Tibial artery (tissue), 4 donors: ENCODE results near the gene ANKRD40CL.

Experiments
- DNase-seq, 2 donors: peaks; one replicate each; pipeline ENCODE4 v3.0.0-alpha.2; 2019
- H3K27ac ChIP-seq, 2 donors: fragments of 200-600 bp; sonication (generic) in 1 of 2; 1 replicate in 1 of 2; 2 replicates in 1 of 2; pipeline ENCODE4 v1.5.1; 2018 to 2019; ENCODE audit warnings: mild to moderate bottlenecking in 1 of 2
- H3K27me3 ChIP-seq, 2 donors: fragments of 200-600 bp; sonication (generic) in 1 of 2; one replicate each; pipeline versions ENCODE4 v1.5.1 to v1.6.0; 2016 to 2019
- H3K36me3 ChIP-seq, 3 donors: fragments of 200-600 bp; sonication (generic) in 2 of 3; one replicate each; pipeline ENCODE4 v1.5.1; 2016 to 2019; ENCODE audit warnings: mild to moderate bottlenecking in 2 of 3
- H3K4me1 ChIP-seq, 4 donors: fragments of 200-600 bp; sonication (generic) in 2 of 4; 1 replicate in 3 of 4; 2 replicates in 1 of 4; pipeline ENCODE4 v1.5.1; 2016 to 2019
- H3K4me3 ChIP-seq, 2 donors: fragments of 200-600 bp; sonication (generic) in 1 of 2; 1 replicate in 1 of 2; 2 replicates in 1 of 2; pipeline ENCODE4 v1.5.1; 2018 to 2019; ENCODE audit warnings: mild to moderate bottlenecking in 2 of 2
- H3K9me3 ChIP-seq, 3 donors: fragments of 200-600 bp; sonication (generic) in 1 of 3; one replicate each; pipeline ENCODE4 v1.5.1; 2016 to 2019
- intact Hi-C: fragments of 100-400 bp; cut with DNase I; formaldehyde crosslinking; loops from one replicate; pipeline ENCODE4 v1.15.0; 2023; ENCODE audit warnings: low total_unique reads
- TF ChIP-seq, protein P1 (sequence below), 2 experiments: fragments of 200-600 bp in 1 of 2; fragments of 450-650 bp in 1 of 2; IDR thresholded peaks; one replicate each; pipeline ENCODE4 v1.5.1; 2017 to 2019; ENCODE audit warnings: antibody characterized with exemption in 2 of 2, mild to moderate bottlenecking in 1 of 2, moderate library complexity in 1 of 2

ANKRD40CL gene

GRCh38 chr17:50771991-50772785 is 4.9 kb upstream of the ANKRD40CL start:
- no peak overlapping the region for H3K27ac ChIP-seq
- intact Hi-C loops, result no loop called here
- H3K27me3 ChIP-seq, result no peaks in the 10 kb centered on the region
- no peaks in the 10 kb centered on the region for H3K36me3 ChIP-seq
- H3K9me3 ChIP-seq, result no peaks in the 10 kb centered on the region
- TF ChIP-seq, protein P1, sequence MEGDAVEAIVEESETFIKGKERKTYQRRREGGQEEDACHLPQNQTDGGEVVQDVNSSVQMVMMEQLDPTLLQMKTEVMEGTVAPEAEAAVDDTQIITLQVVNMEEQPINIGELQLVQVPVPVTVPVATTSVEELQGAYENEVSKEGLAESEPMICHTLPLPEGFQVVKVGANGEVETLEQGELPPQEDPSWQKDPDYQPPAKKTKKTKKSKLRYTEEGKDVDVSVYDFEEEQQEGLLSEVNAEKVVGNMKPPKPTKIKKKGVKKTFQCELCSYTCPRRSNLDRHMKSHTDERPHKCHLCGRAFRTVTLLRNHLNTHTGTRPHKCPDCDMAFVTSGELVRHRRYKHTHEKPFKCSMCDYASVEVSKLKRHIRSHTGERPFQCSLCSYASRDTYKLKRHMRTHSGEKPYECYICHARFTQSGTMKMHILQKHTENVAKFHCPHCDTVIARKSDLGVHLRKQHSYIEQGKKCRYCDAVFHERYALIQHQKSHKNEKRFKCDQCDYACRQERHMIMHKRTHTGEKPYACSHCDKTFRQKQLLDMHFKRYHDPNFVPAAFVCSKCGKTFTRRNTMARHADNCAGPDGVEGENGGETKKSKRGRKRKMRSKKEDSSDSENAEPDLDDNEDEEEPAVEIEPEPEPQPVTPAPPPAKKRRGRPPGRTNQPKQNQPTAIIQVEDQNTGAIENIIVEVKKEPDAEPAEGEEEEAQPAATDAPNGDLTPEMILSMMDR (IDR thresholded peaks at IDR 0.05), result no peak
- no peaks in the 10 kb centered on the region for H3K4me1 ChIP-seq
- peak in 1 of 2 donors; percentile 19 for DNase-seq
- no peak overlapping the region for H3K4me3 ChIP-seq

- TF ChIP-seq, protein P1 (IDR thresholded peaks at IDR 0.05), result no peak
- H3K36me3 ChIP-seq, result no peaks in the 10 kb centered on the region
- H3K4me3 ChIP-seq, result no peak overlapping the region
- no peaks in the 10 kb centered on the region for H3K9me3 ChIP-seq
- no peak for DNase-seq
- no peaks in the 10 kb centered on the region for H3K27me3 ChIP-seq
- H3K27ac ChIP-seq, result no peak overlapping the region
- peaks cover 0 to 8% (median 6%) of the 10 kb centered on the region in 4 donors for H3K4me1 ChIP-seq
- intact Hi-C loops, result no loop called here
Observed at GRCh38 chr17:50770346-50770745, 3.0 kb upstream of the ANKRD40CL start.

DNA sequence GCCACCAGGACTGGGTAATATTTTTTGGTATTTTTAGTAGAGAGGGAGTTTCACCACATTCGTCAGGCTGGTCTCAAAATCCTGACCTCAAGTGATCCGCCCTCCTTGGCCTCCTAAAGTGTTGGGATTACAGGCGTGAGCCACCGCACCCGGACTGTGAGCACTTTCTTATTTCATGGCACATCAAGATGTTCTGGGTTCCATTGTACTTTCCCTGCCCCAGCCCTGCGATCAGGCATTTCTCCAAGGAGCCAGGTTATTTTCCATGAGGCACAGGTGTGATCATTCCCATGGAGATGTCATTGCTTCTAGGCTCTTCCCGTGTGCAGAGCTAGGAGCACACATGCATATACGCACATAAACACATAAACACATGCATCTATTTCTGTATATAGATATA is 2.6 kb upstream of the ANKRD40CL start:
- intact Hi-C loops, result no loop called here
- no peak for DNase-seq
- TF ChIP-seq, protein P1 (IDR thresholded peaks at IDR 0.05), result no peak

GRCh38 chr17:50768346-50768761 is 1.0 kb upstream of the ANKRD40CL start:
- H3K36me3 ChIP-seq, result no peaks in the 10 kb centered on the region
- no peak overlapping the region for H3K4me3 ChIP-seq
- no peak for DNase-seq
- no peak overlapping the region for H3K27ac ChIP-seq
- TF ChIP-seq, protein P1 (IDR thresholded peaks at IDR 0.05), result no peak
- no peaks in the 10 kb centered on the region for H3K27me3 ChIP-seq
- H3K9me3 ChIP-seq, result no peaks in the 10 kb centered on the region
- intact Hi-C loops, result no loop called here
- peaks cover 0 to 26% (median 15%) of the 10 kb centered on the region in 4 donors for H3K4me1 ChIP-seq

More for the DNA sequence above, 2.6 kb upstream of the ANKRD40CL start:
- peaks cover 0 to 12% (median 6%) of the 10 kb centered on the region in 4 donors for H3K4me1 ChIP-seq
- H3K27me3 ChIP-seq, result no peaks in the 10 kb centered on the region
- H3K9me3 ChIP-seq, result no peaks in the 10 kb centered on the region
- no peak overlapping the region for H3K27ac ChIP-seq
- no peak overlapping the region for H3K4me3 ChIP-seq
- H3K36me3 ChIP-seq, result no peaks in the 10 kb centered on the region

DNA sequence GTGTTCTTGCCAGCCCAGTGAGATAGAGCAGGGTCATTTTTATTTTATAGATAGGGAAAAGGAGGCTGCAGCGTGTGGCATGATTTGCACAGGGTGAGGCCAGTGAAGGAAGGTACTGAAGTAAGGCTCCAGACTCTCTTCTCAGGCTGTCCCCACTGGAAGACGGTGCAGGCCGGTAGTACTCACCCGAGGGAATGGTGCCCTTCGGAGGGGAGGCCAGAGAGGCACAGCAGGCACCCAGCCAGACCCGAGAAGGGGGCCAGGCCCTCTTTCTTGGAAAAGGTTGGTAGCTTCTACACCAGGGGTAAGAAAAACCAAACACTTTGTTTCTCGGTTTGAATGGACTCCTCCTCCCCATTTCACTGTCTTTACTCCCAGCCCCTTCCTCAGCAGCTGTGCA is 288 bp downstream of the ANKRD40CL start:
- Histone ChIP-seq H3K4me1 (peaks cover 0 to 26% (median 18%) of the 10 kb centered on the region in 4 donors), H3K9me3 (no peaks in the 10 kb centered on the region), H3K36me3 (no peaks in the 10 kb centered on the region), H3K27me3 (no peaks in the 10 kb centered on the region), H3K27ac (no peak overlapping the region), H3K4me3 (no peak overlapping the region)
- intact Hi-C loops, result no loop called here
- TF ChIP-seq, protein P1 (IDR thresholded peaks at IDR 0.05), result no peak
- DNase-seq, result no peak
